ENCODE results near the gene HNRNPA2B1. TPM values are rescaled to one million over a fixed set of nuclear protein-coding genes. Genes with fewer than 3 reads are reported as not detected.

The HNRNPA2B1 gene
- total and polyA plus RNA-seq, 2 of the 4 experiments (the other 2 are of a cell fraction), result 49.3 to 515 TPM

- H4K8ac ChIP-seq (ENCODE audit: low read depth in 2 of 2, low read length in 2 of 2), result peak overlapping the region in 1 of 2 experiments; percentile 81; a peak in 2 of 4 replicates
- intact Hi-C loops (cut with micrococcal nuclease) (no loop called here), dilution Hi-C loops (cut with HindIII; ENCODE audit: low sequenced_read_pairs, unreplicated experiment) (no loop called here), in situ Hi-C loops (cut with MboI; ENCODE audit: low sequenced_read_pairs) (no loop called here)
- no peak for DNase-seq
- peak overlapping the region; percentile 75 for H2BK20ac ChIP-seq (ENCODE audit: low read depth, low read length)
- TF ChIP-seq RFX5 (IDR thresholded peaks at IDR 0.05; ENCODE audit: low read depth, low read length) (no peak), FOS (IDR thresholded peaks at IDR 0.05; ENCODE audit: low read depth, low read length) (no peak), ELK1 (IDR thresholded peaks at IDR 0.05; ENCODE audit: borderline replicate concordance, low read depth, low read length) (no peak), SMC3 (IDR thresholded peaks at IDR 0.05; ENCODE audit: low read depth, low read length) (no peak), MAZ (IDR thresholded peaks at IDR 0.05; ENCODE audit: borderline replicate concordance, low read depth, low read length) (no peak), POLR2A (IDR thresholded peaks at IDR 0.05; ENCODE audit: low read depth, low read length) (no peak), CHD1 (IDR thresholded peaks at IDR 0.05; ENCODE audit: low read depth, low read length) (no peak), RCOR1 (IDR thresholded peaks at IDR 0.05; ENCODE audit: insufficient replicate concordance, low read length) (no peak), NFE2L2 (IDR thresholded peaks at IDR 0.05; ENCODE audit: low read depth, low read length) (no peak)
- no peak overlapping the region for H3K27ac ChIP-seq (ENCODE audit: insufficient read depth, low read length)
- no peaks in the 10 kb centered on the region for H3K36me3 ChIP-seq (ENCODE audit: control insufficient read depth, insufficient read depth, low read length)
- H3K18ac ChIP-seq (ENCODE audit: low read depth, low read length), result peak overlapping the region; percentile 7
- peak overlapping the region; percentile 94 for H3K4me3 ChIP-seq (ENCODE audit: insufficient read depth, low read depth, low read length)
- H2BK15ac ChIP-seq (ENCODE audit: low read depth, low read length), result no peak overlapping the region; the same call in 2 of the 3 replicates
- 0 out of 2 replicates have a peak overlapping the region, but pooled peaks have one; percentile 1 for H4K91ac ChIP-seq (ENCODE audit: insufficient read depth, low read depth, low read length)
- H3K9me3 ChIP-seq (ENCODE audit: control insufficient read depth, insufficient read depth, low read length), result no peaks in the 10 kb centered on the region
- H3K23ac ChIP-seq (ENCODE audit: low read depth, low read length), result peak overlapping the region; percentile 99
- 26% methylated on average over 11 of the region's 18 CpGs; no CpG with 5 or more reads in 1 of the 2 experiments for WGBS, 2 experiments (ENCODE audit: extremely low coverage in 2 of 2, insufficient read length in 1 of 2)
- H3K14ac ChIP-seq (replicated peaks; ENCODE audit: low read depth, low read length), result peak overlapping the region; percentile 80
- H3K79me1 ChIP-seq (ENCODE audit: low read depth in 1 of 2, low read length in 2 of 2), result peaks cover 5 to 53% of the 10 kb centered on the region in 2 experiments; a peak in 3 of 4 replicates
- peaks cover 41% of the 10 kb centered on the region for H3K9me1 ChIP-seq (ENCODE audit: insufficient read depth, low read length)
- CTCF ChIA-PET, result no interaction called here
- peak overlapping the region; percentile 62 for H3K4ac ChIP-seq (ENCODE audit: low read depth, low read length)
- H2AFZ ChIP-seq (replicated peaks; ENCODE audit: low read length, poor library complexity), result peak overlapping the region; percentile 86
- H3K4me2 ChIP-seq (ENCODE audit: low read depth, low read length), result peak overlapping the region; percentile 88
- ATAC-seq (ENCODE audit: low read depth), result no peak
- H3K4me1 ChIP-seq (ENCODE audit: control insufficient read depth, insufficient read depth, low read length), result peaks cover 25% of the 10 kb centered on the region
- POLR2A ChIA-PET (ENCODE audit: unreplicated experiment), result no interaction called here
- BruUV-seq (replicated peaks), result no TSS peak
- peak overlapping the region; percentile 83 for H2AK9ac ChIP-seq (replicated peaks; ENCODE audit: low read depth, low read length, poor library complexity)
- no peaks in the 10 kb centered on the region for H3K27me3 ChIP-seq (ENCODE audit: control insufficient read depth, insufficient read depth, low read length)
- H4K20me1 ChIP-seq (ENCODE audit: insufficient read depth, low read length), result no peaks in the 10 kb centered on the region
- H2BK5ac ChIP-seq (ENCODE audit: low read depth, low read length, poor library complexity, severe bottlenecking), result peak overlapping the region; percentile 39
- H3K56ac ChIP-seq (ENCODE audit: extremely low read depth, insufficient read depth, low read length), result no peak overlapping the region
- H2AK5ac ChIP-seq (ENCODE audit: low read depth, low read length), result peak overlapping the region; percentile 77
- H4K5ac ChIP-seq (ENCODE audit: low read depth, low read length), result peak overlapping the region; percentile 55
- H3K9ac ChIP-seq (ENCODE audit: low read depth, low read length), result no peak overlapping the region; the same call in none of the 2 replicates
- H2BK120ac ChIP-seq (ENCODE audit: low read depth, low read length), result peak overlapping the region; percentile 97
Observed at GRCh38 chr7:26153241-26153822, 47.2 kb downstream of the HNRNPA2B1 start.

Measured in IMR-90 (cell line).